DOHH2 (cell line): Measurements from ENCODE around the gene EIF3F.

Experiments
- EZH2phosphoT487 ChIP-seq: fragments of 200-600 bp; sonication (generic); IDR thresholded peaks from 2 replicates; pipeline ENCODE4 v1.6.1; 2017; ENCODE audit warnings: borderline replicate concordance, mild to moderate bottlenecking, antibody characterized with exemption, low read length, moderate library complexity, mixed read lengths
- TF ChIP-seq, protein P1 (sequence below): fragments of 200-600 bp; sonication (generic); IDR thresholded peaks from one replicate; pipeline ENCODE4 v1.5.1; 2014; ENCODE audit warnings: antibody characterized with exemption, mild to moderate bottlenecking, low read depth, low read length; ENCODE audit not compliant: poor library complexity, severe bottlenecking

DNA sequence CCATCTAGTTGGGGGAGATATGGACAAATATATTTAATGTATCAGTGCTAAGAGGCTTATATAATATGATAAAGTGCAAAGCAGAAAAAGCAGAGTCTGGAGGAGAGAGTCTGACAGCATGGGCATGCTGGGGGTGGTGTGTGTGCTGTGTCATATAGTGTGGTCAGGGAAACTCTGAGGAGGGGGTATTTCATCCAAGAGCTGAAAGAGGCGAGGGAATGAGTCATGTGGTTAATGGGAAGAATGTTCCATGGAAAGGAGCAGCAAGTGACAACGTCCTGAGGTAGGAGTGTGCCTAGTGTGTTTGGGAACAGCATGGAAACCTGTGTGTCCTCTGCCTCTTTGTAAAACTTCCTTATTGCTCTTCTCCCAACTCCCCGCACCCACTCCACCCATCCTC, 38.0 kb downstream of the EIF3F start:
- TF ChIP-seq, protein P1, sequence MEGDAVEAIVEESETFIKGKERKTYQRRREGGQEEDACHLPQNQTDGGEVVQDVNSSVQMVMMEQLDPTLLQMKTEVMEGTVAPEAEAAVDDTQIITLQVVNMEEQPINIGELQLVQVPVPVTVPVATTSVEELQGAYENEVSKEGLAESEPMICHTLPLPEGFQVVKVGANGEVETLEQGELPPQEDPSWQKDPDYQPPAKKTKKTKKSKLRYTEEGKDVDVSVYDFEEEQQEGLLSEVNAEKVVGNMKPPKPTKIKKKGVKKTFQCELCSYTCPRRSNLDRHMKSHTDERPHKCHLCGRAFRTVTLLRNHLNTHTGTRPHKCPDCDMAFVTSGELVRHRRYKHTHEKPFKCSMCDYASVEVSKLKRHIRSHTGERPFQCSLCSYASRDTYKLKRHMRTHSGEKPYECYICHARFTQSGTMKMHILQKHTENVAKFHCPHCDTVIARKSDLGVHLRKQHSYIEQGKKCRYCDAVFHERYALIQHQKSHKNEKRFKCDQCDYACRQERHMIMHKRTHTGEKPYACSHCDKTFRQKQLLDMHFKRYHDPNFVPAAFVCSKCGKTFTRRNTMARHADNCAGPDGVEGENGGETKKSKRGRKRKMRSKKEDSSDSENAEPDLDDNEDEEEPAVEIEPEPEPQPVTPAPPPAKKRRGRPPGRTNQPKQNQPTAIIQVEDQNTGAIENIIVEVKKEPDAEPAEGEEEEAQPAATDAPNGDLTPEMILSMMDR = no peak
- no peak for TF ChIP-seq EZH2phosphoT487
